Activated CD8-positive, alpha-beta memory T cell treated with anti-CD3 and anti-CD28 coated beads, Interleukin-2, amount 50 U/mL, for 48 hours (primary cell): ENCODE results near the gene CA5A.
A peak's percentile ranks its signal among the peaks of the same experiment; 100 is the strongest.
"Not testable (repeated sequence)": the region's sequence is repeated elsewhere in the genome, so short reads cannot be mapped to it uniquely, and the experiment has no call there.

Source experiments
- DNase-seq: peaks from one replicate; pipeline ENCODE4 v3.0.0-alpha.2; 2020

Gene CA5A

DNA sequence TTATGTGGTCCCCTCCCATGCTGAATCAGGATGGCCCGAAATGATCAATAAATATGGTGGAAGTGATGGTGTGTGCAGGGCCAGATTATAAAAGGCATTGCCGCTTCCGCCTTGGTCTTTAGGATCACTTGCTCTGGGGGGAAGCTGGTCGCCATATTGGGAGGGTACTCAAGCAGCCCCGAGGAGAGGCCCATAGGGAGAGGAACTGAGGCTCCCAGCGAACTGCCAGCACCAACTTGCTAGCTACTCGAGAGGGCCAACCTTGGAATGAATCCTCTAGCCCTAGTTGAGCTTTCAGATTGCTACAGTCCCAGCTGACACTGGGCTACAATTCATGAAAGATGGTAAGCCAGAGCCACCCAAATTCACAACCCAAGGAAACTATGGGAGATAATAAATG lies 48.0 kb downstream of the CA5A start:
- DNase-seq, result not testable (repeated sequence)

DNA sequence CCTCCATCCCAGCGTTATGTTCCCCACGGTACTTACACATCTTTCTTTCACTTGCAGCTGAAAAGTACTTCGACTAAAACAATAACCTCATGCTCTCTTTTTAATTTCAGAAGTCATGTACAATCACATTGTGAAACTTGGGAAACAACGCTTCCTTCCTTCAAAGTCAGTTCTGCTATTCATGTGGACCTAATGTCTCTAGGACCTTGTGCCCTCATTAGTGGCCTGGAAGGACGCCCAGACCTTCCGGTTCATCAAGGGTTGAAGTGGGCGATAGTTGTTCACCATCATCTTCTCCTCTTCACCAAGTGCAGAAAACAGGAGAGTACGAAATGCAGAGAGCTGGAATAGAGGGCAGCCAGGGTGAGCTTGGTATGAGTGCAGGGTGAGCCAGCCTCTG lies 48.4 kb downstream of the CA5A start:
- not testable (repeated sequence) for DNase-seq

DNA sequence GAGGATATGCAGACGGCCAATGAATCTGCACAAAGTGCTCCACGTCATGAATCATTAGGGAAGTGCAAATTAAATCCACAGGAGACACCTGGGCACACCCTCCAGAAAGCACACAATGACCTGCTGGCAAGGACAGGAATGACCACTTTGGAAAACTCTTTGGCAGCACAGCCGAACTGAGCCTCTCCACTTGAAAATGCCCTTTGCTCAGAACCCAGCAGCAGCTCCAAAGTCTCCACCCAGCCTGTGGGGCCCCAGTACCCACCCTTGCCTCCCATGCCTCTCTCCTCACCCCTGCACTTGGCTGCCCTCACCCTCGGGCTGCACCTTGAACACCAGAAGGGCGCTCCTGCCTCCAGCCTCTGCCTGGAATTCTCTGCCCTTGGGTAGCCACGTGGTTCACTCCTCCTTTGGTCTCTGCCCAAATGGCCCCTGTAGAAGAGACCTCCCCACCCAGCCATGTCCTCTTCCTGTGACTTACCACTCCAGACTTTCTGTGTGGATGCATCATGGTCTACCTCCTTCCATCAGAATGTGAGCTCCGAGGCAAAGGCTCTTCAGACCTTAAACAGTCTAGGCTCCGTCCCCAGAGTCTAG lies 50.9 kb downstream of the CA5A start:
- not testable (repeated sequence) for DNase-seq

DNA sequence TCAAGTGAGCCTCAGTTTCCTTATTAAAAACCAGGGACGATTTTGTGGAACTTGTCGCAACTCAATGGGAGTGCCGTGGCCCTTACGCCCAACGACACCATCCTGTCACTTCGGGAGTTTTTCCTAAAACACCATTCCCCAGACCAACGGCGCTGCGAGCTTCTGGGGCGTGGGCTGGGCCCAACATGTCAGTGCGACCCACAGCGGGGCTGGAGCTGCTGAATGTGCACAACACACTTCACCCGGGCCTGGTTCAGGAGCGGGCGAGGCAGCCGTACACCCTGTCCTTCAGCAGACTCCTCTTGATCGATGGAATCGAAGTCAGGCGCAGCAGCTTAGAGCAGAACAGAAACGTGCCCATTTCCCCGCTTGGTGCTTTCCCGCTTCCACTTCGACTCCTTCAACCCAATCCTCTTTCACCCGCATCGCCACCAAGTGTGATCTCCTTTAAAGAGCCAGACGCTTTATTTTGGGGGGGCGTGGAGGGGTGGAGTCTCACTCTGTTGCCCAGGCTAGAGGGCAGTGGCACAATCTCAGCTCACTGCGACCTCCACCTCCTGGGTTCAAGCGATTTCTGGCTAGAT lies 53.8 kb downstream of the CA5A start:
- DNase-seq, result no peak

DNA sequence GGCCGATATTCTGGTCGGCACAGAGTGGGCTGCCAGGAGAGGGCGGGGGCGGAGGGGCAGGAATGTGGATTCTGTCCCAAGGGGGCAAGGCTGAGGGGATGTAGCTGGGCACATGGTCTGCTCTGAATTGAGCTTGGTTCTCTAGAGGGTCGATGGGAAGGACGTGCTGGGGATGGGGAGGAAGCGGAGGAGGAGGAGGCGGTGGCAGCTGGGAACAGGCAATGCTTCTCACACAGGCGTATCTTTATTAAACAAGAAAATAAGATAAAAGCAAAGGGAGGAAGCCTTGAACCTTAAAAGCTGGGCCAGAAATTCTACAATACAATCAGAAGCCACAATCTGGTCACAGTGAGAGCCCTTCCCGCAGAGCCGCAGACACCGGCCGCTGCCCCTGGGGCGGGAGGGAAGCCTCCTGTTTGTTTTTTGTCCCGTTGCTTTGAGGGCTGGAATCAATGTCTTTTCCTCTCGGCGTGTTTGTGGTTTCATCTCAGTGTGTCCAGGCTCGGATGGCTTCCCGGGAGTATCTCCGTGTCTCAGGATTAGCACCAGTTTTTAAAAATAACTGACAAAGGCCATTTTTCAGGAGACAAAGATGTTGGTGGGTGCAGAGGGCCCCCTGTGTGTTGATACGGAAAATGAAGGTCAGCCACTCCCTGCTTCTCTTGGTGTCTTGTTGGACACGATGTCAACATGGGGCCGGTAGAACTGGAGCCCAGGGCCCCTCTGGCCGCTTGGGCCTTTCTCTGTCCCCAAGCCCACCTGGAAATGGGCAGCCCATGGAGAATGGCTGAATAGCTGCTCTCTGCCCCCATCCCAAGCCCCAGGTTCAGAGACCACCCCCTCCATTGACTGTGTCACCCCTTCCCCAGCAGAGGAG lies 54.8 kb downstream of the CA5A start:
- DNase-seq, result no peak

DNA sequence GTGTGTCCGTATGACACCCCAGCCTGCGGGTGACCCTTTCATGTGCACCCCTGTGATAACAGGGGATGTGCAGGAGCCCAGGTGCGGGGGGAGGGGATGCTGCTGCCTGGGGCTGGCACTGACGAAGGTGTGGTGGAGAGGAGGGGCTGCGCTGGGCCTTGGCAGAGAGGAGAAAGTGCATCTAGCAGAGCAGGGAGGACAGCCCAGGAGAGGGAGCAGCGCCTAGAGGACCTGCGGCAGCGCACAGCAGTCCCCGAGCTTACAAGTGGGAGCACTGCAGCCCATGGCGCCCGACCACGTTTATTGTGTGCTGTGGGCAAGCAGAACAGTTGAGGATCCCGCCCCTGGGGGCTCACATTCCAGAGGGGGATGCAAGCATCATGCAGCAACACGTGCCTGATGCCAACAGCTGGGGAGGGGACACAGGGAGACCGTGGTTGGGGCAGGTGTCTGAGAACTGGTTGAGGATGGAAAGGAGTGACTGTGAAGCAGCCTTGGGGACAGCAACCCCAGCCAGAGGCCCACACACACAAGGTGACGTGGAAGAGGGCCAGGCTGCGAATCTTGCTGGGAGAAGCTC lies 56.1 kb downstream of the CA5A start:
- no peak for DNase-seq

DNA sequence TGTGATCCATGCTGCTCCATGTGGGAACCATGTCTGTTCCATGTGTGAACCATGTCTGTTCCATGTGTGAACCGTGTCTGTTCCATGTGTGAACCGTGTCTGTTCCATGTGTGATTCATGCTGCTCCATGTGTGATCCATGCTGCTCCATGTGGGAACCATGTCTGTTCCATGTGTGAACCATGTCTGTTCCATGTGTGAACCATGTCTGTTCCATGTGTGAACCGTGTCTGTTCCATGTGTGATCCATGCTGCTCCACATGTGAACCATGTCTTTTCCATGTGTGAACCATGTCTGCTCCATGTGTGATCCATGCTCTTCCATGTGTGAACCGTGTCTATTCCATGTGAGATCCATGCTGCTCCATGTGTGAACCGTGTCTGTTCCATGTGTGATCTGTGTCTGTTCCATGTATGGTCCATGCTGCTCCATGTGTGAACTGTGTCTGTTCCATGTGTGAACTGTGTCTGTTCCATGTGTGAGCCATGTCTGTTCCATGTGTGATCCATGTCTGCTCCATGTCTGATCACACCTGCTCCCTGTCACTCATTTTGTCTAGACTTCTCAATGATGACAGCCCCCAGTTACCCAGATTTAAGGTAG lies 56.8 kb downstream of the CA5A start:
- DNase-seq, result not testable (repeated sequence)

DNA sequence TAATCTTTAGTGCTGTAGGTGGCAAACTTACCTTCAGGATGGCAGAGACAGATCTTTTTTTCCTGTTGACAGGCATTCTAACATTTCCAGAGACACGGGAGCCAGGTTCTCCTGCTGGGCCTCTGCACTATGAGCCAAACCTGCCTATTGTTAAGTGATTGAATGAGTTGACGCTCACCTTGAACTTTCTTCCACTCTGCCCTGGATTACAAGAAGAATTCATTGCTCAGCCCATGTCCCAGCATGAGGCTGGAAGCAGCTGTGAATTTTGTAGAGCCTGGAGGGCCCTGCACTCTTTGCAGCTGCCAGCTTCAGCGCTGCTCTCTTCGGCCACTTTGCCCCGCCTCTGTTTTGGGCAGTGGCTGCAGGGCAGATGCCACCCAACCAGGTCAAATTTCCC lies 57.6 kb downstream of the CA5A start:
- no peak for DNase-seq

DNA sequence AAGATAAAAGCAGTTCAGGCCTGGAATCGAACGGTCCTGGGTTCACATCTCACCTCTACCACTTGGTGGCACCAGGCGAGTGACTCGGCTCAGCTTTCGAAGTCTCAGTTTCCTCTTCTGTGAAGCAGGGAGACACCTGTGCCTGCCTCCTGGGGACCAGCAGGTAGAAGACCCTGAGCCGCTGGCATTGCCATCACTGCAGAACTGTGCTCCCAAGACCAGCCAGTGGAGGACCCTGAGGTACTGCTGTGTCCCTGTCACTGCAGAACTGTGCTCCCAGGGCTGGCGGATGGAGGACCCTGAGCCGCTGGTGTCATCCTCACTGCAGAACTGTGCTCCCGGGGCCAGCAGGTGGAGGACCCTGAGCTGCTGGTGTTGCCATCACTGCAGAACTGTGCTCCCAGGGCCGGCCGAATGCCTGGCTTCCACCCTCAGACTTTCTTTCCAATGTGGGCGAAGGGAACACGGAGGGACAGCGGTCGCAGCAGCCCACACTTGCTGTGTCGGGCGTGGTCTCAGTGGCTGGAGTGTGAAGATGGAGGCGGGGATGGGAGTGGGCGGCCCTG lies 58.3 kb downstream of the CA5A start:
- DNase-seq, result no peak

DNA sequence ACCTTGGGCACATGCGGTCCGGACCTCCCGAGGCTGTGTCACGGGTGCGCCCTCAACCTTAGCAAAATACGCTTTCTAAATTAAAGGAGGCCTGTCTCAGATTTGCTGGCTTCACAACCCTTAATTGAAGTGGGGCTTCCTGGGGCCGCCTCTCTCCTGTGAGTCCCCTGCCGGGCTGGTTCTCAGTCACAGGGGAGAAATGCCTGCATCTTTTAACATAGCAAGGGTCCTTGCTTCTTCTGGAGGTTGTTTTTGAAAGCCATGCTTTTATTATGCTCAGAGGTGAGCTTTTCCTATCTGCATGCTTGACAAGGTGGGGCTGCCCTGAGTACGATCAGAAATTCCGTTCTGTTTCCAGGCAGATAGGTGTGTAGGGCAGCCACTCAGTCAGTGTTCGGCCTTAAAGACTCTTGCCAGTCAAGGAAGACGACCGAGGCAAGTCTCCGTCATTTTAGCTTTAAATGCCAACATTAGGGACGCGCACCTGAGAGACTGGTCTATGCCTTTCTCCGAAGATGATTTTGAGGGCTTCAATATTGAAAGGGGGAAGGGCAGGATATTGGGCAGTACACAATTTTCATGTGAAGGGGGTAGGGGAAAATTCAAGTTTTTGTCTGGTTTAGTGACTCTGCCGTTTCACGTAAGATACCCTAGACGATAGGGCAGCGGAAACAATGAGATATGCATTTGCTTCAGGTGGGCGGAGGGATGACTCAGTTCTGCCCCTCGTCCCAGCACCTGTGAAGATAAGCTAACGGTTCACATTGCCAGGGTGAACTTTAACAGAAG lies 61.5 kb downstream of the CA5A start:
- DNase-seq, result no peak

DNA sequence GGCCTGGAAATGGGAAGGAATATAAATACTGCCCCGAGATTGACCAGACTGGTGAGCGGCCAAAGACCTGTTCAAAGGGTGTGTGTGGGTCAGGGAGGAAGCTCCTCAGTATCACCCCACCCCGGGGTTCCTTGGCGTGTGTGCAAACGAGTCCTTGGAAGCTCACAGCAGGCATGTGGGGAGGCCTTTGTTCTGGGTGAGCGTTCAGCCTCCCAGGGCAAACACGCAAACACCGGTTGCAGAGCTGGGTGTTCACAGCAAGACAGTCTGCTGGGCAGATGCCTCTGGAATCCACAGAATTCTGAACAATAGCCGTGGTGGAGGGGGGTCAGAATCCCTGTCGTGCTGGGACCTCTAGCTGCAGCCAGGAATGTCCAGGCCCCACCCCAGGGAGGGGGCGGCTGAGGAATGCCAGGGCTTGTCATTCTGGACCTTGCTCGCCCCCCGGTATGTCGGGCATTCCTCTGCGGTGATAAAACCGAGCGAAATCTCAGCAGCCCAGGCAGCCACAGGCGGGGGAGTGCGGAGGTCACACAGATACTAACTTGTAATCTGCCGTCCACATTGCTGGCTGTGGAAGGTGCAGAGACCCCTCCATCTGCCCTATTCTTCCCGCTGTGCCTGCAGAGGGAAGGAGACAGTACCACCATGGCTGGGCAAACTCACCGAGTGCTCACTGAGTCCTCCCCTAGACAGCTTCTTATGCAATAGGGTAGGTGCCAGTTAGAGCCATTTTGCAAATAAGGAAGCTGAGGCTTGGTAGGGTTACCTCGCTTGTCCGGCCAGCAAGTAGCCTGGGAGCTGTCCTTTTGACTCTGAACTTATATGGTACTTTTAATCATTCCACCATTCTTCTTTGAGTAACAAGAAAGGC lies 65.7 kb downstream of the CA5A start:
- peak; percentile 56 for DNase-seq

DNA sequence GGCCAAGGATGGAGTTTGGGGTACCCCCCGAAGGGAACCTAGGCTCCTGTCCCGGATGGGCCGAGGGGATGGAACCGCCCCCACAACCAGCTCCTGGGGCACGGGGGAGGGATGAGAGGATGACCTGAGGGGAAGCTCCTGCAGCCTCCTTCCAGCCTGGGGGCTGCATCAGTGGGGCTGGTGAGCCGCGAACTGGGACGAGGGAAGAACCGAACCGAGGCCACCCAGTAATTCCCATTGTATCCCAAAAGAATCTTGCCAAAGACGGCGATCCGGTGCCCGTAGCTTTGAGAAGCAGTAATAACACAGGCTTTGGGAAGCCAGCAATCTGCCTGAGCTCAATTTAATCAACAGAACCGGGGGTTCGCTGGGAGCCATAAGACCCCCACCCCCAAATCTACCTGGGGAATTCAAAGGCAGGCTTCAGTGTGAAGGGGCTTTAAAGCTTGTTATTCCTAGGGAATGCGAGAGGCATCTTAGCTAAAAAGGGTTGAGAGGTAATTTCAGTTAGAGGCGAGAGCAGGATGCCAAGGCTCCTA lies 66.4 kb downstream of the CA5A start:
- DNase-seq, result not testable (repeated sequence)

DNA sequence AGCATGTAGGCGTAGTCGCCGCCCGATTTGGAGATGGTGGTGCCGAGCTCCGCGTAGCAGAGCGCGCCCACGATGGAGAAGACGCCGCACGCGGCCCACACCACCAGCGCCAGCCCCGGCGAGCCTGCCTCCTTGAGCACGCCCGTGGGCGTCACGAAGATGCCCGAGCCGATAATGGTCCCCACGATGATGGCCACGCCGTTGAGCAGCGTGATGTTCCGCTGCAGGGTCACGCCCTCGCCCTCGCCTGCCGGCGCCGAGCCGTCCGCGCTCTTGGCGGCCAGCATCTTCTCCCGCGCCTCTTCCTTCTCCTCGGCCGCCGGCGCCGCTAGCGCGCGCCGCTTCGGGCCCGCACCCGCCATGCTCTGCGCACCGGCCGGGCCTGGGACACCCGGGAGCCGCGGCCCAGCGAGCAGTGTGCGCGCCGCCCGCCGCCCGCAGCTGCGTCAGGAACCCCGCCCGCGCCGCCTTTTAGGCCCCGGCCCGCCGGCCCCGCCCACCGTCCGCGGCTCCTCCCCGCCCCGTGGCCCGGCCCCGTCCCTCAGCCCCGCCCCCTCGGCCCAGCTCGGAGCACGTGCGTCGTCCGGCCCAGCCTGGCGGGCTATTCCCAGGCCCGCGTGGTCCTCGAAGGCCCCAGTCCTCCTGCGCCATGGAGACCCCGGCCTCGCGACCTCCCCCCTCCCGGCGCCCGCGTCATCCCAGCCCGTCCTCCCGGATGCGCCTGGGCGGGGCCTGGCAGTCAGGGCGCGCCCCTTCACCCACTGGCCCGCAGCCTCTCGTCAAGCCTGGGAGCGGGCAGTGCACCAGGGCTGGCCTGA lies 67.1 kb downstream of the CA5A start, which contains the start of gene SLC7A5:
SLC7A5 (minus strand) TSS at position 447 of the 818 bp plus-strand sequence; CDS start at position 362, 85 bp downstream.
- DNase-seq, result peak; percentile 98

DNA sequence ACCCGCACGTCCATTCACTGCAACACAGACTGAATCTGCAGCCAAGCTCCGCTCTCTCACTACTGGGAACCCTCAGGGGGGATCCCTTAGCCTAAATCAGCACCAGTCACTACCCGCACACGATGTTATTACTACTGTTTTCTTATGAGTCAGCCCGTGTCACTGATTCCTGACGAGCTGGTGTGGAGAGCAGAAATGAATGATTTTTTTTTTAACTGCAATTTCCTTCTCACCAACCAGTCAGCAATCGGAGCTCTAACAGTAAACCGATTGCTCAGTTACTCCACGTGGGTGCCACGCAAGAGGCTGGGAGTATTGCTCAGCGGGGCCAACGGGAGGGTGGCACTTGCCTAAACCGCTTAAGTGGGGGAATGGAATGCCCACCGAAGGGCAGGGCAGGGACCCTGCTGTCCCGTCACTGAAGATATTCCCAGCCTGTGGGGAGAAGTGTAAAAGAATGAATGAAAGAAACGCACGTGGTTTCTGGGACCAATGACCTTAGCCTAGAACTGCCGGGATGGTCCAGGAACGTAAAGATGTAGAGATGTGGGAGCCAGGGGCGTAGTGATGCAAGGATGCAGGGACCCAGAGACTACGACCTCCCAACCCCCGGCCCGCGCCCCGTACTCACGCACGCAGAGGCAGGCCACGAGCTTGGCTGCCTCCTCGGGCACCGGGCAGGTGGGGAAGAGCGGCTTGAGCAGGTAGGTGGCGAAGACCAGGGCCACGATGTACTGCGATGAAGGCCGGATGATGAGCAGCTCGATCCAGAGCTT lies 67.9 kb downstream of the CA5A start:
- DNase-seq, result peak; percentile 75

DNA sequence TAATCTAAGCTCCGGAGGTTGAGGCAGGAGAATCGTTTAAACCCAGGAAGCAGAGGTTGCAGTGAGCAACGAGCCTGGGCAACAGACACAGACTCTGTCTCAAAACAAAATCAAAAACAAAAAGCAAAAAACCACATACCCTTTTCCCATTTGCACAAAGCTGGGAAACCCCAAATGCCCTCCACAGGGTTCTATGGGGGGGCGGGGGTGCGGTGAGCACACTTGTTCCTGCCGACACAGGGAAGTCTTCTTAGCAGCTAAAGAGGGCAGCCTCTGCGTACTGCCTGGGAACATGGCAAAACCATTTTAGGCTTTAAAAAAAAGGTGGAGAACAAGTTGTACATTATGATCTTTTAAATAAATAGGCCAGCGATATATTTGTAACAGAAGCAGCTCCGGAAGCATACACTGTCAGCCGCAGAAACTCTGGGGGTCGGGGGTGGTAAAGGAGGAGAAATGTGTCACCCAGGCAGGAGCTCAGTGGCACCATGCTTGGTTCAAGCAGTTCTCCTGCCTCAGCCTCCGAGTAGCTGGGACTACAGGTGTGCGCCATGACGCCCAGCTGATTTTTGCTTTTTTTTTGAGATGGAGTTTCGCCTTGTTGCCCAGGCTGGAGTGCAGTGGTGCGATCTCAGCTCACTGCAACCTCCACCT lies 70.3 kb downstream of the CA5A start:
- not testable (repeated sequence) for DNase-seq

DNA sequence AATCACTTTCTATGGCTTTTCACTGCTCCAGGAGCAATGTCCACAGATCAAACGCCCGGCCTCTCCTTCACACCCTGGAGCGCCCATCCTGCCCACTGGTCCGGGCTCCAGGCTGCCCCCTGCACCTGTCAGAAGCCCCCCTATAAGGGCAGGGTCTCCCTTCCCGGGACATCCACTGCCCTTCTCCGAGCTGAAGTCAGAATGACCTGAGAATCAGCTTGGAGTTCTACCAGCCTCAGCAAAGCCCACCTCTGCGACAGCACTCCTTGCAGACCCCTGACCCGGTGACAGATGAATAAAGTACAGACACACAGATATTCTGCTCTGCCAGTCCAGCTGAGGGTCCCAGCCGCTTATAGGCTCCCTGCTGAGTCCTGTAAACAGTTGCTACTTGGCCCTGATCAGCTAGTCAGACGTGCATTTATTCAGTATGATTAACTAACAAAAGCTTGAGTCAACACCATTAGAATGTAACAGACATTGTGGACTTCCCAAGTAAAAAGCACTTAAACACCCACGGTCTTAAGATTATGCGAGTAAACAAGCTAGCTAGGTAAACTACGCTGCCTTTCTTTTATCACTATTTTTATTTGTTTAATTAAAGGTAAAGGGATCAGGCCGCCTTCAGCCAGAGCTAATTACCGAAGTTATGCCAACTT lies 71.9 kb downstream of the CA5A start:
- DNase-seq, result no peak

DNA sequence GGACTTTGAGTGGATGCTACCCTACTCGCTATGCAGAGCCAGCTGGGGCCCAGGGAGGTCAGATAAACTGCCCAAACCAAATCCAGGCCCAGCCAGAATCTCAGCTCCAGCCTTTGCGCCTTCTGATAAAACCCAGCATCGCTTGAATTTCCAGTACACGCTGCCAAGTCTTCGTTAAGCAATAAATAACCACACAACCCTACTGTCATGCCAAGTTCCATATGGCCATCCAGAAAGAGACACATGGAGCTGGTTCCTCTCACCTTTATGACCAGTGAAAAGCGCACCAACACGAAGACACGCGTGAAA lies 73.0 kb downstream of the CA5A start:
- not testable (repeated sequence) for DNase-seq
